ENCODE data around the gene RHOG. TPM values are rescaled to one million over a fixed set of nuclear protein-coding genes. Genes with fewer than 3 reads are reported as not detected.
A peak's percentile ranks its signal among the peaks of the same experiment; 100 is the strongest.

RHOG gene
- total and polyA plus RNA-seq, 9 of the 15 experiments (the other 6 are each of a cell fraction or from before 2014, with no cell fraction given), result 22.6 to 162 (median 80.3) TPM

DNA sequence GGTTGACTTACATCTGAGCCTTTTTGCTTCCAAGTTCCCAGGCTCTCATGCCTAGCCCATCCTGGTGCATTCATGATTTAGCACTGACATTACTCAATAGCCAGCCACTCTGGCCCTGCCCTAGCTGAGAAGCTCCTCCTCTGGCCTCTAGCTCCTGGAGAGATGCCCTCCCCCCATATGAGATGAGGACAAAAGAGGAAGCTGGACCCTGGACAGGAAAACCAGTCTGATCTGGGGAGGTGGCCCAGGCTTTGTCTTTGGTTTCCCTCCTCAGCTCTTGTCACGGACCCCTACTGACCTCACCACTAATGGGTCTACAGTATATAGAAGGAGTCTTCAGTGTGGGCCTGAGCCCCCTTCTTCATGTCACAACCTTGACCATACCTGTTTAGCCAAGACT lies 3.0 kb downstream of the RHOG start (continued):
- TF ChIP-seq MLX (CRISPR knock-in tag; conservative IDR thresholded peaks at IDR 0.05), result no peak
- TF ChIP-seq, protein P1, sequence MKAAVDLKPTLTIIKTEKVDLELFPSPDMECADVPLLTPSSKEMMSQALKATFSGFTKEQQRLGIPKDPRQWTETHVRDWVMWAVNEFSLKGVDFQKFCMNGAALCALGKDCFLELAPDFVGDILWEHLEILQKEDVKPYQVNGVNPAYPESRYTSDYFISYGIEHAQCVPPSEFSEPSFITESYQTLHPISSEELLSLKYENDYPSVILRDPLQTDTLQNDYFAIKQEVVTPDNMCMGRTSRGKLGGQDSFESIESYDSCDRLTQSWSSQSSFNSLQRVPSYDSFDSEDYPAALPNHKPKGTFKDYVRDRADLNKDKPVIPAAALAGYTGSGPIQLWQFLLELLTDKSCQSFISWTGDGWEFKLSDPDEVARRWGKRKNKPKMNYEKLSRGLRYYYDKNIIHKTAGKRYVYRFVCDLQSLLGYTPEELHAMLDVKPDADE (conservative IDR thresholded peaks at IDR 0.05; ENCODE audit: control insufficient read depth, low read depth, low read length), result no peak
- TF ChIP-seq IRF2 (CRISPR knock-in tag; IDR thresholded peaks at IDR 0.05), result no peak
- TF ChIP-seq KAT7 (CRISPR knock-in tag; IDR thresholded peaks at IDR 0.05; ENCODE audit: borderline replicate concordance), result no peak
- no peak for TF ChIP-seq ZBTB40 (IDR thresholded peaks at IDR 0.05)
- TF ChIP-seq ZBTB40 (CRISPR knock-in tag; IDR thresholded peaks at IDR 0.05), result no peak
- TF ChIP-seq, protein P2, sequence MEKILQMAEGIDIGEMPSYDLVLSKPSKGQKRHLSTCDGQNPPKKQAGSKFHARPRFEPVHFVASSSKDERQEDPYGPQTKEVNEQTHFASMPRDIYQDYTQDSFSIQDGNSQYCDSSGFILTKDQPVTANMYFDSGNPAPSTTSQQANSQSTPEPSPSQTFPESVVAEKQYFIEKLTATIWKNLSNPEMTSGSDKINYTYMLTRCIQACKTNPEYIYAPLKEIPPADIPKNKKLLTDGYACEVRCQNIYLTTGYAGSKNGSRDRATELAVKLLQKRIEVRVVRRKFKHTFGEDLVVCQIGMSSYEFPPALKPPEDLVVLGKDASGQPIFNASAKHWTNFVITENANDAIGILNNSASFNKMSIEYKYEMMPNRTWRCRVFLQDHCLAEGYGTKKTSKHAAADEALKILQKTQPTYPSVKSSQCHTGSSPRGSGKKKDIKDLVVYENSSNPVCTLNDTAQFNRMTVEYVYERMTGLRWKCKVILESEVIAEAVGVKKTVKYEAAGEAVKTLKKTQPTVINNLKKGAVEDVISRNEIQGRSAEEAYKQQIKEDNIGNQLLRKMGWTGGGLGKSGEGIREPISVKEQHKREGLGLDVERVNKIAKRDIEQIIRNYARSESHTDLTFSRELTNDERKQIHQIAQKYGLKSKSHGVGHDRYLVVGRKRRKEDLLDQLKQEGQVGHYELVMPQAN (IDR thresholded peaks at IDR 0.05; ENCODE audit: borderline replicate concordance), result no peak
- TF ChIP-seq CBX3 (IDR thresholded peaks at IDR 0.05; ENCODE audit: borderline replicate concordance in 1 of 2, low read length in 2 of 2), result no peak
- no peak for TF ChIP-seq RHOXF2B (CRISPR knock-in tag; conservative IDR thresholded peaks at IDR 0.05)
- TF ChIP-seq HES1 (IDR thresholded peaks at IDR 0.05; ENCODE audit: low read depth), result no peak
- TF ChIP-seq TBP (optimal IDR thresholded peaks at IDR 0.05; ENCODE audit: low read depth, low read length), result peak; percentile 67
- TF ChIP-seq, protein P3, sequence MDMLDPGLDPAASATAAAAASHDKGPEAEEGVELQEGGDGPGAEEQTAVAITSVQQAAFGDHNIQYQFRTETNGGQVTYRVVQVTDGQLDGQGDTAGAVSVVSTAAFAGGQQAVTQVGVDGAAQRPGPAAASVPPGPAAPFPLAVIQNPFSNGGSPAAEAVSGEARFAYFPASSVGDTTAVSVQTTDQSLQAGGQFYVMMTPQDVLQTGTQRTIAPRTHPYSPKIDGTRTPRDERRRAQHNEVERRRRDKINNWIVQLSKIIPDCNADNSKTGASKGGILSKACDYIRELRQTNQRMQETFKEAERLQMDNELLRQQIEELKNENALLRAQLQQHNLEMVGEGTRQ (CRISPR knock-in tag; IDR thresholded peaks at IDR 0.05), result no peak
- TF ChIP-seq EHMT2 (IDR thresholded peaks at IDR 0.05), result no peak

All from K562 (cell line).